ENCODE measurements around the gene NSFL1C. TPM values are rescaled to one million over a fixed set of nuclear protein-coding genes. Genes with fewer than 3 reads are reported as not detected.

NSFL1C gene
- total and polyA plus RNA-seq, 12 donors = 46.1 to 510 (median 98.9) TPM

- DNase-seq = no peak
Measured at GRCh38 chr20:1496930-1497329, 30.3 kb upstream of the NSFL1C start.

GRCh38 chr20:1494436-1494835, 27.8 kb upstream of the NSFL1C start:
- WGBS, 4 donors = 32 to 43% (median 40%) methylated on average over 3 of the region's 3 CpGs
- TF ChIP-seq, protein P1, sequence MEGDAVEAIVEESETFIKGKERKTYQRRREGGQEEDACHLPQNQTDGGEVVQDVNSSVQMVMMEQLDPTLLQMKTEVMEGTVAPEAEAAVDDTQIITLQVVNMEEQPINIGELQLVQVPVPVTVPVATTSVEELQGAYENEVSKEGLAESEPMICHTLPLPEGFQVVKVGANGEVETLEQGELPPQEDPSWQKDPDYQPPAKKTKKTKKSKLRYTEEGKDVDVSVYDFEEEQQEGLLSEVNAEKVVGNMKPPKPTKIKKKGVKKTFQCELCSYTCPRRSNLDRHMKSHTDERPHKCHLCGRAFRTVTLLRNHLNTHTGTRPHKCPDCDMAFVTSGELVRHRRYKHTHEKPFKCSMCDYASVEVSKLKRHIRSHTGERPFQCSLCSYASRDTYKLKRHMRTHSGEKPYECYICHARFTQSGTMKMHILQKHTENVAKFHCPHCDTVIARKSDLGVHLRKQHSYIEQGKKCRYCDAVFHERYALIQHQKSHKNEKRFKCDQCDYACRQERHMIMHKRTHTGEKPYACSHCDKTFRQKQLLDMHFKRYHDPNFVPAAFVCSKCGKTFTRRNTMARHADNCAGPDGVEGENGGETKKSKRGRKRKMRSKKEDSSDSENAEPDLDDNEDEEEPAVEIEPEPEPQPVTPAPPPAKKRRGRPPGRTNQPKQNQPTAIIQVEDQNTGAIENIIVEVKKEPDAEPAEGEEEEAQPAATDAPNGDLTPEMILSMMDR (IDR thresholded peaks at IDR 0.05) = no peak
- no peak for TF ChIP-seq POLR2A (IDR thresholded peaks at IDR 0.05)
- no peak for DNase-seq
- Histone ChIP-seq H3K9me3 (replicated peaks in 1 of 3) (no peaks in the 10 kb centered on the region), H3K4me1 (replicated peaks in 1 of 2) (no peaks in the 10 kb centered on the region), H3K27me3 (no peaks in the 10 kb centered on the region), H3K36me3 (replicated peaks in 1 of 2) (no peaks in the 10 kb centered on the region), H3K4me3 (no peak overlapping the region), H3K27ac (no peak overlapping the region)
- intact Hi-C loops (cut with DNase I) = no loop called here

More at GRCh38 chr20:1496930-1497329, 30.3 kb upstream of the NSFL1C start:
- H3K36me3 ChIP-seq (replicated peaks in 1 of 2) = no peaks in the 10 kb centered on the region
- no peak overlapping the region for H3K4me3 ChIP-seq
- 82 to 94% (median 87%) methylated on average over 2 to 3 of the region's 3 CpGs for WGBS, 4 donors
- no peak overlapping the region for H3K27ac ChIP-seq
- no peak for TF ChIP-seq POLR2A (IDR thresholded peaks at IDR 0.05)
- TF ChIP-seq, protein P1 (IDR thresholded peaks at IDR 0.05) = no peak
- H3K9me3 ChIP-seq (replicated peaks in 1 of 3) = no peaks in the 10 kb centered on the region
- intact Hi-C loops (cut with DNase I) = no loop called here
- peaks cover 4% of the 10 kb centered on the region for H3K27me3 ChIP-seq
- H3K4me1 ChIP-seq (replicated peaks in 1 of 2) = no peaks in the 10 kb centered on the region

DNA sequence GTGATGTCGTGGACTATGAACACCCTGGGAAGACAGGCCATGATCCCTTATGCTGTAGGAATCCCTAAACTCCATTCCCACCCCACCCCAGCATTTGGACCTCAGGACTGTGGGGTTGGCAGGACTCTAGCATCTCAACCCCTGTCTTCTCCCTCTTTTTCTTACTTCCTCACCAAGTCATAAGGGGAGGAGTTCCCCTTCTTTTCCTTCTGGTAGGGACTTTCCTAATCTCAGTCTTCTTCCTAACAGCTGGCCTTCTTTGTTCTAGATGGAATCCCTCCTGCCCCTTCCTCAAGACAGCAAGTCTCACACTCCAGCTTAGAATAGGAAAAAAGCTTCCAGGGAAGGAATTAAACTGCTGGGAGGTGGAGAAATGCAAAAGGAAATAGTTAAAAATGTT, 26.9 kb upstream of the NSFL1C start:
- DNase-seq = no peak
- Histone ChIP-seq H3K9me3 (replicated peaks in 1 of 3) (no peaks in the 10 kb centered on the region), H3K4me1 (replicated peaks in 1 of 2) (no peaks in the 10 kb centered on the region), H3K4me3 (no peak overlapping the region), H3K27ac (peak overlapping the region in 1 of 5 donors; percentile 52), H3K36me3 (replicated peaks in 1 of 2) (no peaks in the 10 kb centered on the region), H3K27me3 (no peaks in the 10 kb centered on the region)
- WGBS, 4 donors = 43 to 62% (median 53%) methylated on average over 1 of the region's 1 CpG
- TF ChIP-seq POLR2A (IDR thresholded peaks at IDR 0.05) = no peak
- TF ChIP-seq, protein P1 (IDR thresholded peaks at IDR 0.05) = no peak
- intact Hi-C loops (cut with DNase I) = no loop called here

GRCh38 chr20:1491860-1492642, 25.4 kb upstream of the NSFL1C start:
- H3K4me1 ChIP-seq (replicated peaks in 1 of 2) = no peaks in the 10 kb centered on the region
- H3K9me3 ChIP-seq (replicated peaks in 1 of 3) = no peaks in the 10 kb centered on the region
- no peak for DNase-seq
- TF ChIP-seq, protein P1 (IDR thresholded peaks at IDR 0.05) = no peak
- no peak for TF ChIP-seq POLR2A (IDR thresholded peaks at IDR 0.05)
- H3K36me3 ChIP-seq (replicated peaks in 1 of 2) = no peaks in the 10 kb centered on the region
- WGBS, 4 donors = 39 to 53% (median 45%) methylated on average over 2 of the region's 2 CpGs
- H3K27me3 ChIP-seq = no peaks in the 10 kb centered on the region
- intact Hi-C loops (cut with DNase I) = no loop called here
- H3K27ac ChIP-seq = peak overlapping the region in 4 of 5 donors; percentile 15 to 93 (median 44)
- H3K4me3 ChIP-seq = no peak overlapping the region
